22Rv1 (cell line): ENCODE data around the gene E2F7.
A peak's percentile ranks its signal among the peaks of the same experiment; 100 is the strongest.

Source experiments
- H3K27ac ChIP-seq: fragments of 450-650 bp; 2 replicates; pipeline ENCODE4 v1.5.1; 2017
- CTCF ChIP-seq: fragments of 450-650 bp; IDR thresholded peaks from 2 replicates; pipeline ENCODE4 v1.5.1; 2017; ENCODE audit warnings: mild to moderate bottlenecking
- ZFX ChIP-seq: fragments of 450-650 bp; IDR thresholded peaks from 2 replicates; pipeline ENCODE4 v1.6.1; 2017; ENCODE audit warnings: antibody characterized with exemption, borderline replicate concordance

The E2F7 gene

GRCh38 chr12:77047341-77048109 lies 17.8 kb downstream of the E2F7 start:
- TF ChIP-seq ZFX (no peak), CTCF (peak; percentile 32)

GRCh38 chr12:77046468-77046867 lies 18.9 kb downstream of the E2F7 start:
- TF ChIP-seq ZFX, result no peak
- no peak overlapping the region for H3K27ac ChIP-seq

More at GRCh38 chr12:77047341-77048109, 17.8 kb downstream of the E2F7 start:
- H3K27ac ChIP-seq, result no peak overlapping the region

- no peak overlapping the region for H3K27ac ChIP-seq
- no peak for TF ChIP-seq ZFX
- no peak for TF ChIP-seq CTCF
Observed at GRCh38 chr12:77045183-77045582, 20.2 kb downstream of the E2F7 start.

GRCh38 chr12:77044721-77045120 lies 20.6 kb downstream of the E2F7 start:
- H3K27ac ChIP-seq, result no peak overlapping the region

GRCh38 chr12:77042833-77043232 lies 22.5 kb downstream of the E2F7 start:
- TF ChIP-seq CTCF, result no peak
- no peak for TF ChIP-seq ZFX
- H3K27ac ChIP-seq, result no peak overlapping the region

More at GRCh38 chr12:77044721-77045120, 20.6 kb downstream of the E2F7 start:
- TF ChIP-seq ZFX (no peak), CTCF (no peak)

- H3K27ac ChIP-seq, result no peak overlapping the region
- no peak for TF ChIP-seq ZFX
Observed at GRCh38 chr12:77040231-77040630, 25.1 kb downstream of the E2F7 start.

GRCh38 chr12:77035226-77035625 lies 30.1 kb downstream of the E2F7 start:
- TF ChIP-seq ZFX (no peak), CTCF (no peak)
- H3K27ac ChIP-seq, result no peak overlapping the region

- TF ChIP-seq CTCF, result no peak
- TF ChIP-seq ZFX, result no peak
- no peak overlapping the region for H3K27ac ChIP-seq
Observed at GRCh38 chr12:77033658-77034536, 31.5 kb downstream of the E2F7 start.
